ENCODE results near the gene DDIT3. TPM values are rescaled to one million over a fixed set of nuclear protein-coding genes. Genes with fewer than 3 reads are reported as not detected.
A peak's percentile ranks its signal among the peaks of the same experiment; 100 is the strongest.
"Not testable (repeated sequence)": the region's sequence is repeated elsewhere in the genome, so short reads cannot be mapped to it uniquely, and the experiment has no call there.

The DDIT3 gene
- total RNA-seq (10 to 100 TPM; 12.7 to 13.2 TPM), polyA plus RNA-seq (11.7 TPM)

- Mint-ChIP-seq H3K27ac (peak within 1 kb of the TSS; percentile 93 to 100 (median 99)), H3K27me3 (peaks cover 0 to 3% of the 10 kb centered on the region in 2 donors), H3K4me3 (peak within 1 kb of the TSS; percentile 96 to 100 (median 98)), H3K4me1 (peaks cover 52 to 70% (median 53%) of the 10 kb centered on the region in 3 donors), H3K36me3 (peaks cover 0 to 64% (median 15%) of the 10 kb centered on the region in 3 donors), H3K9me3 (peaks cover 0 to 4% (median 0%) of the 10 kb centered on the region in 5 donors)
- H3K9me3 ChIP-seq (ENCODE audit: low read length) = no peaks in the 10 kb centered on the region
- peaks cover 54% of the 10 kb centered on the region for H3K4me1 ChIP-seq (ENCODE audit: insufficient read depth, low read length)
- peak within 1 kb of the TSS; percentile 87 for H3K4me3 ChIP-seq (ENCODE audit: low read length)
- ChIA-PET CTCF (interaction anchor here (1.2 to 2.3 kb wide), 5 partner anchors 43 to 61 kb away, joined by 3 to 12 read pairs (median 6); partner anchors contain the start of gene GLI1), POLR2A (interaction anchor here (0.6 to 2.6 kb wide), 6 partner anchors 15 to 221 kb away, joined by 3 to 19 read pairs (median 6); partner anchors contain the start of genes ARHGAP9 and DCTN2)
- peaks cover 28% of the 10 kb centered on the region for H3K36me3 ChIP-seq (ENCODE audit: insufficient read depth, low read length)
- peak within 1 kb of the TSS; percentile 99 for H3K27ac ChIP-seq (ENCODE audit: low read depth, low read length)
- H3K27me3 ChIP-seq (ENCODE audit: insufficient read depth, low read length, poor library complexity, severe bottlenecking) = no peaks in the 10 kb centered on the region
- DNase-seq = peak; percentile 99 to 100 (median 100)
These were observed at the start of gene DDIT3 for GRCh38 chr12:57520053-57520818. Gene DDIT3, minus strand, starts transcription at chr12:57520514. Its CDS starts 3,108 bp downstream, at chr12:57517406.

- ChIA-PET POLR2A (no interaction called here), CTCF (interaction anchor here (2.0 kb wide), 1 partner anchor 13 kb away, joined by 7 read pairs; no protein-coding TSS in a partner anchor)
- no peaks in the 10 kb centered on the region for H3K9me3 Mint-ChIP-seq
- no peak for DNase-seq
- Histone ChIP-seq H3K27ac (ENCODE audit: low read depth, low read length) (no peak overlapping the region), H3K4me3 (ENCODE audit: low read length) (no peak overlapping the region), H3K9me3 (ENCODE audit: low read length) (no peaks in the 10 kb centered on the region), H3K36me3 (ENCODE audit: insufficient read depth, low read length) (no peaks in the 10 kb centered on the region), H3K27me3 (ENCODE audit: insufficient read depth, low read length, poor library complexity, severe bottlenecking) (no peaks in the 10 kb centered on the region), H3K4me1 (ENCODE audit: insufficient read depth, low read length) (no peaks in the 10 kb centered on the region)
- peak overlapping the region in 1 of 8 donors; percentile 56 for H3K27ac Mint-ChIP-seq
- no peaks in the 10 kb centered on the region for H3K4me1 Mint-ChIP-seq
- no peaks in the 10 kb centered on the region for H3K36me3 Mint-ChIP-seq
- no peak overlapping the region for H3K4me3 Mint-ChIP-seq
- peaks cover 0 to 3% of the 10 kb centered on the region in 2 donors for H3K27me3 Mint-ChIP-seq
These were observed 49.5 kb upstream of the DDIT3 start for GRCh38 chr12:57569858-57570257.

GRCh38 chr12:57568838-57569237, 48.5 kb upstream of the DDIT3 start:
- H3K9me3 Mint-ChIP-seq = no peaks in the 10 kb centered on the region
- Histone ChIP-seq H3K27ac (ENCODE audit: low read depth, low read length) (no peak overlapping the region), H3K36me3 (ENCODE audit: insufficient read depth, low read length) (no peaks in the 10 kb centered on the region), H3K4me3 (ENCODE audit: low read length) (no peak overlapping the region), H3K4me1 (ENCODE audit: insufficient read depth, low read length) (no peaks in the 10 kb centered on the region), H3K27me3 (ENCODE audit: insufficient read depth, low read length, poor library complexity, severe bottlenecking) (no peaks in the 10 kb centered on the region), H3K9me3 (ENCODE audit: low read length) (no peaks in the 10 kb centered on the region)
- no peak overlapping the region for H3K27ac Mint-ChIP-seq
- peaks cover 3 to 8% of the 10 kb centered on the region in 2 donors for H3K27me3 Mint-ChIP-seq
- no peaks in the 10 kb centered on the region for H3K36me3 Mint-ChIP-seq
- ChIA-PET CTCF (no interaction called here), POLR2A (no interaction called here)
- DNase-seq = no peak
- no peak overlapping the region for H3K4me3 Mint-ChIP-seq
- no peaks in the 10 kb centered on the region for H3K4me1 Mint-ChIP-seq

GRCh38 chr12:57564178-57564740, 43.9 kb upstream of the DDIT3 start:
- no peaks in the 10 kb centered on the region for H3K36me3 Mint-ChIP-seq
- no peaks in the 10 kb centered on the region for H3K36me3 ChIP-seq (ENCODE audit: insufficient read depth, low read length)
- peaks cover 10 to 15% of the 10 kb centered on the region in 2 donors for H3K27me3 Mint-ChIP-seq
- no peaks in the 10 kb centered on the region for H3K27me3 ChIP-seq (ENCODE audit: insufficient read depth, low read length, poor library complexity, severe bottlenecking)
- POLR2A ChIA-PET = no interaction called here
- no peaks in the 10 kb centered on the region for H3K4me1 ChIP-seq (ENCODE audit: insufficient read depth, low read length)
- H3K9me3 ChIP-seq (ENCODE audit: low read length) = no peaks in the 10 kb centered on the region
- no peak overlapping the region for H3K4me3 Mint-ChIP-seq
- H3K4me1 Mint-ChIP-seq = no peaks in the 10 kb centered on the region
- H3K27ac Mint-ChIP-seq = no peak overlapping the region
- CTCF ChIA-PET = interaction anchor here (1.4 kb wide), 1 partner anchor 9 kb away, joined by 3 read pairs; no protein-coding TSS in a partner anchor
- DNase-seq = no peak
- H3K27ac ChIP-seq (ENCODE audit: low read depth, low read length) = no peak overlapping the region
- H3K4me3 ChIP-seq (ENCODE audit: low read length) = no peak overlapping the region
- no peaks in the 10 kb centered on the region for H3K9me3 Mint-ChIP-seq

- H3K27ac ChIP-seq (ENCODE audit: low read depth, low read length) = no peak overlapping the region
- H3K4me3 ChIP-seq (ENCODE audit: low read length) = no peak overlapping the region
- no peak overlapping the region for H3K4me3 Mint-ChIP-seq
- peaks cover 10 to 15% of the 10 kb centered on the region in 2 donors for H3K27me3 Mint-ChIP-seq
- no peaks in the 10 kb centered on the region for H3K36me3 Mint-ChIP-seq
- H3K27ac Mint-ChIP-seq = no peak overlapping the region
- H3K4me1 ChIP-seq (ENCODE audit: insufficient read depth, low read length) = no peaks in the 10 kb centered on the region
- no peaks in the 10 kb centered on the region for H3K9me3 Mint-ChIP-seq
- no peaks in the 10 kb centered on the region for H3K9me3 ChIP-seq (ENCODE audit: low read length)
- DNase-seq = no peak
- H3K4me1 Mint-ChIP-seq = no peaks in the 10 kb centered on the region
- CTCF ChIA-PET = no interaction called here
- H3K27me3 ChIP-seq (ENCODE audit: insufficient read depth, low read length, poor library complexity, severe bottlenecking) = no peaks in the 10 kb centered on the region
- POLR2A ChIA-PET = no interaction called here
- no peaks in the 10 kb centered on the region for H3K36me3 ChIP-seq (ENCODE audit: insufficient read depth, low read length)
These were observed 43.0 kb upstream of the DDIT3 start for GRCh38 chr12:57563358-57563757.

GRCh38 chr12:57561117-57561516, 40.8 kb upstream of the DDIT3 start:
- H3K27me3 Mint-ChIP-seq = peaks cover 8 to 15% of the 10 kb centered on the region in 2 donors
- H3K4me1 Mint-ChIP-seq; H3K36me3 ChIP-seq (ENCODE audit: insufficient read depth, low read length); H3K27ac Mint-ChIP-seq; H3K9me3 Mint-ChIP-seq; H3K4me1 ChIP-seq (ENCODE audit: insufficient read depth, low read length); H3K27me3 ChIP-seq (ENCODE audit: insufficient read depth, low read length, poor library complexity, severe bottlenecking); DNase-seq; H3K4me3 ChIP-seq (ENCODE audit: low read length); H3K4me3 Mint-ChIP-seq; H3K27ac ChIP-seq (ENCODE audit: low read depth, low read length); CTCF ChIA-PET; H3K36me3 Mint-ChIP-seq; H3K9me3 ChIP-seq (ENCODE audit: low read length); POLR2A ChIA-PET: not testable (repeated sequence)

GRCh38 chr12:57560516-57560915, 40.2 kb upstream of the DDIT3 start:
- no peaks in the 10 kb centered on the region for H3K4me1 Mint-ChIP-seq
- Histone ChIP-seq H3K9me3 (ENCODE audit: low read length) (no peaks in the 10 kb centered on the region), H3K4me1 (ENCODE audit: insufficient read depth, low read length) (no peaks in the 10 kb centered on the region), H3K27me3 (ENCODE audit: insufficient read depth, low read length, poor library complexity, severe bottlenecking) (no peaks in the 10 kb centered on the region), H3K36me3 (ENCODE audit: insufficient read depth, low read length) (no peaks in the 10 kb centered on the region), H3K27ac (ENCODE audit: low read depth, low read length) (no peak overlapping the region), H3K4me3 (ENCODE audit: low read length) (no peak overlapping the region)
- no peak for DNase-seq
- H3K27me3 Mint-ChIP-seq = peaks cover 8 to 15% of the 10 kb centered on the region in 2 donors
- H3K36me3 Mint-ChIP-seq = no peaks in the 10 kb centered on the region
- ChIA-PET POLR2A (no interaction called here), CTCF (no interaction called here)
- no peak overlapping the region for H3K4me3 Mint-ChIP-seq
- no peaks in the 10 kb centered on the region for H3K9me3 Mint-ChIP-seq
- H3K27ac Mint-ChIP-seq = no peak overlapping the region

- Mint-ChIP-seq H3K27me3 (peaks cover 4 to 12% of the 10 kb centered on the region in 2 donors), H3K9me3 (no peaks in the 10 kb centered on the region), H3K36me3 (no peaks in the 10 kb centered on the region), H3K4me1 (no peaks in the 10 kb centered on the region), H3K4me3 (no peak overlapping the region), H3K27ac (no peak overlapping the region)
- no peaks in the 10 kb centered on the region for H3K4me1 ChIP-seq (ENCODE audit: insufficient read depth, low read length)
- ChIA-PET POLR2A (no interaction called here), CTCF (interaction anchor here (1.2 to 1.4 kb wide), 2 partner anchors 8 to 24 kb away, joined by 3 read pairs; no protein-coding TSS in a partner anchor)
- H3K4me3 ChIP-seq (ENCODE audit: low read length) = no peak overlapping the region
- no peak overlapping the region for H3K27ac ChIP-seq (ENCODE audit: low read depth, low read length)
- H3K36me3 ChIP-seq (ENCODE audit: insufficient read depth, low read length) = no peaks in the 10 kb centered on the region
- H3K9me3 ChIP-seq (ENCODE audit: low read length) = no peaks in the 10 kb centered on the region
- no peak for DNase-seq
- no peaks in the 10 kb centered on the region for H3K27me3 ChIP-seq (ENCODE audit: insufficient read depth, low read length, poor library complexity, severe bottlenecking)
These were observed 38.5 kb upstream of the DDIT3 start for GRCh38 chr12:57558864-57559263.
